Skeletal muscle cell (primary cell): Measurements from ENCODE around the gene TSSK3.
A peak's percentile ranks its signal among the peaks of the same experiment; 100 is the strongest.
"Not testable (repeated sequence)": the region's sequence is repeated elsewhere in the genome, so short reads cannot be mapped to it uniquely, and the experiment has no call there.

ENCODE experiments used
- DNase-seq: peaks from one replicate; pipeline ENCODE4 v3.0.0-alpha.2; 2010; ENCODE audit warnings: low read depth
- H3K4me3 ChIP-seq: 2 replicates; pipeline ENCODE4 v1.5.1; 2011; ENCODE audit warnings: low read depth, mild to moderate bottlenecking, control low read depth, low read length, moderate library complexity

Gene TSSK3

GRCh38 chr1:32393832-32394140 lies 31.4 kb downstream of the TSSK3 start:
- peak overlapping the region; percentile 86 for H3K4me3 ChIP-seq
- no peak for DNase-seq

GRCh38 chr1:32394141-32394889 lies 32.0 kb downstream of the TSSK3 start, which contains the start of gene BSDC1:
Gene BSDC1, minus strand, starts transcription at chr1:32394441. Its CDS starts 27 bp downstream, at chr1:32394414.
- peak within 1 kb of the TSS; percentile 86 for H3K4me3 ChIP-seq
- DNase-seq, result peak; percentile 91

- H3K4me3 ChIP-seq, result peak overlapping the region; percentile 86
- DNase-seq, result no peak
Observed at GRCh38 chr1:32394890-32395432, 32.6 kb downstream of the TSSK3 start.

GRCh38 chr1:32396524-32396923 lies 34.2 kb downstream of the TSSK3 start:
- not testable (repeated sequence) for DNase-seq, H3K4me3 ChIP-seq

- no peak overlapping the region for H3K4me3 ChIP-seq
- no peak for DNase-seq
Observed at GRCh38 chr1:32398401-32398800, 36.1 kb downstream of the TSSK3 start.

GRCh38 chr1:32399843-32400242 lies 37.5 kb downstream of the TSSK3 start:
- DNase-seq, result no peak

DNA sequence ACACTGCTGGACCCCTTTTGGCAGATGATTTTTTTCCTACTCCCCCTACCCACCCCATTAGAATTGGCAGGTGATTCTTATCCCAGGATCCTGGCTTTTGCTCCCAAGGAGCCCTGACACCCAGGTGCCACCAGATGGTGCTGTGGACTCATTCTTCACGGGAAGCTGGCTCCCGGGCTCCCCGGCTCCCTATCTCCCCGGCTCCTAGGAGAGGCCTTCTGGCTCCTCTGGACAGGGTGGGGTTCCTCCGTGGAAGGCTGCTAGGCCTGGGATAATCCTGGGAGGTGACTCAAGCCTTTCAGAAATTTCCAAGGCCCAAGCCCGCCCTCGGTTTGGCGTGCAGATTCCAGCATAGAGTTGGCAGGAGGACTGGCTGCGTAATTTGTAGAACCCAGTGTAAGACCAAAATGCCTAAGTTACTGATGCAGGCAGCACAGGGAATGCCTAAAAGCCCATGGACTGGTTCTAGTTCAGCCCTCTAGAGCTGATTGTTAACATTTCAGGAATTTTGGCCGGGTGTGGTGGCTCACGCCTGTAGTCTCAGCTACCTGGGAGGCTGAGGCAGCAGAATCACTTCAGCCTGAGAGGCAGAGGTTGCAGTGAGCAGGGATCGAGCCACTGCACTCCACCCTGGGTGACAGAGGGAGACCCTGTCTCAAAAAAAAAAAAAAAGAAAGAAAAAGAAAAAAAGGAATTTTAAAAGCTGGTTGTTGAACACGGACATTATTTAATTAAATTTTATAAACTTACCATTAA lies 38.7 kb downstream of the TSSK3 start:
- no peak overlapping the region for H3K4me3 ChIP-seq

More at GRCh38 chr1:32399843-32400242, 37.5 kb downstream of the TSSK3 start:
- H3K4me3 ChIP-seq, result no peak overlapping the region

GRCh38 chr1:32404946-32405345 lies 42.6 kb downstream of the TSSK3 start:
- DNase-seq, result no peak
- no peak overlapping the region for H3K4me3 ChIP-seq

More for the DNA sequence above, 38.7 kb downstream of the TSSK3 start:
- peak; percentile 52 for DNase-seq

GRCh38 chr1:32405672-32406467 lies 43.5 kb downstream of the TSSK3 start:
- H3K4me3 ChIP-seq, result no peak overlapping the region
- DNase-seq, result no peak

- DNase-seq, result no peak
- H3K4me3 ChIP-seq, result no peak overlapping the region
Observed at GRCh38 chr1:32406629-32407111, 44.3 kb downstream of the TSSK3 start.

DNA sequence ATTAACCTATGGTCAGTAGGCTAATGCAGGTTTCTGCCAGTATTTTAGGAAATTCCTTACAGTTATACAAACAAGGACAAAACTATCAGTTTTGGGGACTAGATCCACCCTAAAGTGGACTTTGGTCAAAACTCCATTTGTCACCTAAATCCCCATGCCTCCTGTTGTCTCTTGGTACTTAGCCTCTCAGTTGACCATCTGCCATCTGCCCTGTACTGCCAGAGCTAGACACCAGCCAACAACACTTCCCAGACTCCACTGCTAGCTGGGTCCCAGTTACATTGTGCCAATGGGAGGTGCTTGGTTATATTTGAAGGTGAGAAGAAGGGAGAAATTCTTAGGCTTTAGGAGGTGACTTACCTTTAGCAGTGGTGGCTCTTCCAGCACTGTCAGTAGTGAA lies 48.9 kb downstream of the TSSK3 start:
- no peak for DNase-seq
- H3K4me3 ChIP-seq, result no peak overlapping the region

DNA sequence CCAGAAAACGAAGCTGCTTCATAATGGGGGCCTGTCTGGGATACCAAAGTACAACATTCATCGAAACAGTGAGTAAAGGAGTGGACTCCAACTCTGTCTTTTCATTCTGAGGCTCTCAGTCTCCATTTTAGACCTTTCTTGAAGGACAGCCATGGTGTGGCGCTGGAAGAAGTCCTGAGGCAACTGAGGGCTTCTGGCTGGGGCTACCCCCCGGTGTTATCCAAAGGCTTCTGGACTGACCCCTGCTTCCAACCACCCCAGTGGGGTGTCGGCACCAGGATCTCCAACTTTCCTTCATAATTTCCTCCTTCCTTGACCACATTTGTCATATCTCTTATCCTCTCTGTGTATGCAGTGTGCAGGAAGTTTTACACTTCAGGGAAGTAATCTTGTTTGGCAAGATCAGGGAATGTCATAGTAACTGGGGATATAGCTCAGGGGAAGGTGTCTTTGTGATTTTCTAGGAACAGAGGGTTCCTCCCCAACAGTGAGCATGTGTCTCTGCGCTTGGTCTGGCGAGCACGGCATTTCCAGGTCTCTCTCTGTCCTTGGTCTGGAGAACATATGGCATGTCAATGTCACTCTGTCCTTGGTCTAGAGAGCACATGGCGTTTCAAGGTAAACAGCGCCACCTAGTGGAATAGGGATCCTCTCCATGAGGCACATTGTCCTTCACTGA lies 51.3 kb downstream of the TSSK3 start:
- DNase-seq, result no peak
- H3K4me3 ChIP-seq, result no peak overlapping the region
